Measurements from ENCODE around the gene PDZD2.

DNA sequence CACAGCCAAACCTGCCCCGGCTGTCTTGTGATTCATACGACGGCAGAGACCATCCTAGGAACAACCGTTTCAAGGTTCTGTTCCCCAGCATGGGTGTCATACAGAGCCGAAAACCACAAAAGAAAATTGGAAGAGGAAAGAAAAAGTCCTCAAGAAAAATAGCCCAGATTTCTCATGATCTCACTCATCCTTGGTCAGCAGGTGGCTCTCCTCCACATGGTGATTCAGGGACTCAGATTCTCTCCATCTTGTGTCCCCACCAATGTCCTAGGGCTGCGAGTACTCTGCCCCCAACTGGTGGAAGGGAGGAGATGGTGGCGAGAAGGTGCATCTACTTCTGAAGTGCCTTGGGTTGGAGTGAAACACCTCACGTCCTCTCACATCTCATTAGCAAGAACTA lies 25.6 kb downstream of the PDZD2 start:
- no peak for TF ChIP-seq POLR2A (IDR thresholded peaks at IDR 0.05; ENCODE audit: low read length)
- TF ChIP-seq GATA1 (IDR thresholded peaks at IDR 0.05; ENCODE audit: low read depth, low read length), result no peak
